Tibial artery (tissue), 4 donors: ENCODE measurements around the gene NPTXR.

Experiments used
- DNase-seq, 2 donors: peaks; one replicate each; pipeline ENCODE4 v3.0.0-alpha.2; 2019
- H3K27ac ChIP-seq, 2 donors: fragments of 200-600 bp; sonication (generic) in 1 of 2; 1 replicate in 1 of 2; 2 replicates in 1 of 2; pipeline ENCODE4 v1.5.1; 2018 to 2019; ENCODE audit warnings: mild to moderate bottlenecking in 1 of 2
- H3K27me3 ChIP-seq, 2 donors: fragments of 200-600 bp; sonication (generic) in 1 of 2; one replicate each; pipeline versions ENCODE4 v1.5.1 to v1.6.0; 2016 to 2019
- H3K36me3 ChIP-seq, 3 donors: fragments of 200-600 bp; sonication (generic) in 2 of 3; one replicate each; pipeline ENCODE4 v1.5.1; 2016 to 2019; ENCODE audit warnings: mild to moderate bottlenecking in 2 of 3
- H3K4me1 ChIP-seq, 4 donors: fragments of 200-600 bp; sonication (generic) in 2 of 4; 1 replicate in 3 of 4; 2 replicates in 1 of 4; pipeline ENCODE4 v1.5.1; 2016 to 2019
- H3K4me3 ChIP-seq, 2 donors: fragments of 200-600 bp; sonication (generic) in 1 of 2; 1 replicate in 1 of 2; 2 replicates in 1 of 2; pipeline ENCODE4 v1.5.1; 2018 to 2019; ENCODE audit warnings: mild to moderate bottlenecking in 2 of 2
- H3K9me3 ChIP-seq, 3 donors: fragments of 200-600 bp; sonication (generic) in 1 of 3; one replicate each; pipeline ENCODE4 v1.5.1; 2016 to 2019
- CTCF ChIP-seq, 2 experiments: fragments of 200-600 bp in 1 of 2; fragments of 450-650 bp in 1 of 2; IDR thresholded peaks; one replicate each; pipeline ENCODE4 v1.5.1; 2017 to 2019; ENCODE audit warnings: antibody characterized with exemption in 2 of 2, mild to moderate bottlenecking in 1 of 2, moderate library complexity in 1 of 2
- intact Hi-C: fragments of 100-400 bp; cut with DNase I; formaldehyde crosslinking; loops from one replicate; pipeline ENCODE4 v1.15.0; 2023; ENCODE audit warnings: low total_unique reads

Gene NPTXR

GRCh38 chr22:38874529-38875222 is 30.8 kb upstream of the NPTXR start:
- no peak for TF ChIP-seq CTCF (IDR thresholded peaks at IDR 0.05)
- Histone ChIP-seq H3K9me3 (no peaks in the 10 kb centered on the region), H3K4me1 (peaks cover 0 to 33% (median 26%) of the 10 kb centered on the region in 4 donors), H3K27me3 (no peaks in the 10 kb centered on the region), H3K36me3 (peaks cover 2 to 4% (median 4%) of the 10 kb centered on the region in 3 donors), H3K27ac (no peak overlapping the region), H3K4me3 (no peak overlapping the region)
- intact Hi-C loops, result loop anchor here (5.0 kb wide), 2 partner anchors 53 to 108 kb away; partner anchors contain the start of gene APOBEC3B
- DNase-seq, result peak in 1 of 2 donors; percentile 47

GRCh38 chr22:38873469-38874411 is 29.9 kb upstream of the NPTXR start:
- H3K27ac ChIP-seq, result peak overlapping the region; percentile 95 to 98
- no peak for TF ChIP-seq CTCF (IDR thresholded peaks at IDR 0.05)
- H3K4me1 ChIP-seq, result peaks cover 4 to 36% (median 29%) of the 10 kb centered on the region in 4 donors
- peaks cover 10 to 11% (median 11%) of the 10 kb centered on the region in 3 donors for H3K36me3 ChIP-seq
- intact Hi-C loops, result loop anchor here (5.0 kb wide), 2 partner anchors 54 to 109 kb away; partner anchors contain the start of gene APOBEC3B
- peak overlapping the region; percentile 70 to 93 for H3K4me3 ChIP-seq
- no peaks in the 10 kb centered on the region for H3K9me3 ChIP-seq
- DNase-seq, result peak in 1 of 2 donors; percentile 59
- no peaks in the 10 kb centered on the region for H3K27me3 ChIP-seq

GRCh38 chr22:38872831-38873248 is 29.0 kb upstream of the NPTXR start:
- intact Hi-C loops, result loop anchor here (5.0 kb wide), 2 partner anchors 54 to 109 kb away; partner anchors contain the start of gene APOBEC3B
- no peak for TF ChIP-seq CTCF (IDR thresholded peaks at IDR 0.05)
- H3K4me3 ChIP-seq, result peak overlapping the region; percentile 70 to 93
- peak; percentile 68 to 81 for DNase-seq
- H3K4me1 ChIP-seq, result peaks cover 10 to 40% (median 34%) of the 10 kb centered on the region in 4 donors
- no peaks in the 10 kb centered on the region for H3K27me3 ChIP-seq
- no peaks in the 10 kb centered on the region for H3K9me3 ChIP-seq
- H3K27ac ChIP-seq, result peak overlapping the region; percentile 95 to 98
- H3K36me3 ChIP-seq, result peaks cover 16 to 20% (median 18%) of the 10 kb centered on the region in 3 donors

GRCh38 chr22:38872172-38872830 is 28.5 kb upstream of the NPTXR start, which contains the start of gene CBX6:
Gene CBX6, minus strand, starts transcription at chr22:38872216. Its CDS starts 26 bp downstream, at chr22:38872190.
- Histone ChIP-seq H3K27ac (peak within 1 kb of the TSS; percentile 95 to 98), H3K9me3 (no peaks in the 10 kb centered on the region), H3K4me1 (peaks cover 10 to 46% (median 34%) of the 10 kb centered on the region in 4 donors), H3K4me3 (peak within 1 kb of the TSS; percentile 70 to 93), H3K36me3 (peaks cover 16 to 24% (median 23%) of the 10 kb centered on the region in 3 donors), H3K27me3 (no peaks in the 10 kb centered on the region)
- intact Hi-C loops, result loop anchor here (5.0 kb wide), 2 partner anchors 55 to 110 kb away; partner anchors contain the start of gene APOBEC3B
- peak; percentile 93 to 97 for DNase-seq
- TF ChIP-seq CTCF (IDR thresholded peaks at IDR 0.05), result peak in 1 of 2 experiments; percentile 16
